Activated CD8-positive, alpha-beta T cell treated with anti-CD3 and anti-CD28 coated beads, Interleukin-2, amount 10 ng/mL, durations not matched to agents 7 days and 5 days (primary cell): Measurements from ENCODE around the gene COQ2. TPM values are rescaled to one million over a fixed set of nuclear protein-coding genes. Genes with fewer than 3 reads are reported as not detected.
"Not testable (repeated sequence)": the region's sequence is repeated elsewhere in the genome, so short reads cannot be mapped to it uniquely, and the experiment has no call there.

Experiments
- ATAC-seq: fragments of 150-1000 bp; cut with Tn5 transposase; one replicate; pipeline ENCODE4 v1.10.0; 2021; ENCODE audit warnings: moderate library complexity
- CTCF ChIA-PET: fragments of 350-600 bp; sonication (Branson Sonifier 250); formaldehyde crosslinking; loops from one replicate; lab custom pipeline; 2021; ENCODE audit warnings: antibody characterized with exemption; lab: Charles Lee
- POLR2A ChIA-PET: fragments of 350-600 bp; sonication (Branson Sonifier 250); formaldehyde crosslinking; loops from one replicate; lab custom pipeline; 2021; ENCODE audit warnings: antibody characterized with exemption; lab: Charles Lee
- DNase-seq: peaks from one replicate; pipeline ENCODE4 v3.0.0-alpha.2; 2020
- H3K27ac Mint-ChIP-seq: one replicate; pipeline ENCODE4 v1.8.0; 2021; ENCODE audit warnings: mild to moderate bottlenecking, mixed read lengths
- H3K27me3 Mint-ChIP-seq: one replicate; pipeline ENCODE4 v1.8.0; 2021; ENCODE audit warnings: low read depth, mixed read lengths
- H3K36me3 Mint-ChIP-seq: one replicate; pipeline ENCODE4 v1.8.0; 2021; ENCODE audit warnings: low read depth, mixed read lengths
- H3K4me1 Mint-ChIP-seq: one replicate; pipeline ENCODE4 v1.8.0; 2021; ENCODE audit warnings: low read depth, mixed read lengths
- H3K4me3 Mint-ChIP-seq: one replicate; pipeline ENCODE4 v1.8.0; 2021; ENCODE audit warnings: mild to moderate bottlenecking, mixed read lengths
- H3K9me3 Mint-ChIP-seq: one replicate; pipeline ENCODE4 v1.8.0; 2022; ENCODE audit warnings: mixed read lengths; ENCODE audit not compliant: insufficient read depth
- total RNA-seq, 2 experiments: library from RNA; stranded (reverse); gene quantifications; one replicate each; pipeline ENCODE4 v1.2.3, GENCODE V29; 2021

The COQ2 gene
- total RNA-seq, 2 experiments from 2014 or later, result 21.3 to 21.9 TPM

DNA sequence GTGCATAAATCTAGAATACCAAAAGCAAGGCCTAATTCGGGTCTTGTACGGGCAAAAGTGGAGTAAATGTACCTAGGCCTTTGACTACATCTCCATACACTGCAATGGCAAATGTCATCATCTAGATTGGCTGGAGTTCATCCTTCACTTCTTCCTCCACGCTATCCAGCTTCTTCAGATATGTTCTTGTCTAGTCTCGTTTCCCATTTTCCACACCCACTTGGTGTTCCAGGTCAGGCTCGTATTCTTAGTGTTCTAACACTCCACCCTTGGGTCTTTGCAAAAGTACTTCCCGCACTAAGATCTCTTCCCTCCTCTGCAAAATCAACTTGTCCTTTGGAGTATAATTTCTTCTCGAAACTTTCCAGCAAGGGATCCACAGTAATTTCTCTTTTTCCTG, 1.4 kb downstream of the COQ2 start:
- H3K9me3 Mint-ChIP-seq, result no peaks in the 10 kb centered on the region
- no peaks in the 10 kb centered on the region for H3K27me3 Mint-ChIP-seq
- no peak overlapping the region for H3K27ac Mint-ChIP-seq
- no peak for DNase-seq
- ChIA-PET CTCF (interaction anchor here (0.7 to 6.5 kb wide), 29 partner anchors 10 to 484 kb away, joined by 3 to 82 read pairs (median 6); partner anchors contain the start of genes COPS4, LIN54, PLAC8 and SCD5), POLR2A (interaction anchor here (0.9 to 2.0 kb wide), 7 partner anchors 10 to 248 kb away, joined by 3 to 13 read pairs (median 5); partner anchors contain the start of genes COPS4, HELQ, HPSE and MRPS18C)
- H3K4me3 Mint-ChIP-seq, result peak overlapping the region; percentile 83
- ATAC-seq, result no peak
- H3K4me1 Mint-ChIP-seq, result peaks cover 49% of the 10 kb centered on the region
- peaks cover 13% of the 10 kb centered on the region for H3K36me3 Mint-ChIP-seq

DNA sequence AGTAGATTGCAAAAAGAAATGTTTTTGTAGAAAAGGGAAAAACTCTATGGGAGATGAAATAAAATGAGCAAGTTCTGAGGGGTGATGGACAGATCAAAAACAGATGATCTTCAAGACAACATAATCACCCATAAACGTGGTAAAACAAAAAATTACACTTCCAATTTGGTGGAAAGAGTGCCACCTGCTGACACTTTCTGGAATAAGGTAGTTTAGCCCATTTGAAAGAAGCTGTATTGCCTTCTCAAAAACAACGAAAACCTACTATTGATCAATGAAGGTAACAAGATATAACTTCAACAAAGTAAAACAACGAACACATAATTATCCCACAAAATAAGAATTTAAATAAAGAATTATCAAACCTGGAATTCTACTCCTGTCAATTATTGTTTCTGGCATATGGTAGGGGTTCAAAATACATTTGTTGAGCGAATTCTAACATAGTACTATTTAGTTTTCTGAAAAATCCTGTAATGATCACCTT, 2.5 kb downstream of the COQ2 start:
- peak; percentile 84 for DNase-seq
- Mint-ChIP-seq H3K36me3 (peaks cover 20% of the 10 kb centered on the region), H3K4me1 (peaks cover 52% of the 10 kb centered on the region), H3K27ac (no peak overlapping the region), H3K9me3 (no peaks in the 10 kb centered on the region), H3K4me3 (peak overlapping the region; percentile 15), H3K27me3 (no peaks in the 10 kb centered on the region)
- POLR2A ChIA-PET, result interaction anchor here (0.6 to 2.0 kb wide), 2 partner anchors 29 to 247 kb away, joined by 5 to 8 read pairs; partner anchors contain the start of gene COPS4
- CTCF ChIA-PET, result interaction anchor here (0.6 to 6.5 kb wide), 36 partner anchors 10 to 386 kb away, joined by 3 to 82 read pairs (median 4); partner anchors contain the start of genes COPS4, HELQ, HPSE and PLAC8
- ATAC-seq, result no peak

DNA sequence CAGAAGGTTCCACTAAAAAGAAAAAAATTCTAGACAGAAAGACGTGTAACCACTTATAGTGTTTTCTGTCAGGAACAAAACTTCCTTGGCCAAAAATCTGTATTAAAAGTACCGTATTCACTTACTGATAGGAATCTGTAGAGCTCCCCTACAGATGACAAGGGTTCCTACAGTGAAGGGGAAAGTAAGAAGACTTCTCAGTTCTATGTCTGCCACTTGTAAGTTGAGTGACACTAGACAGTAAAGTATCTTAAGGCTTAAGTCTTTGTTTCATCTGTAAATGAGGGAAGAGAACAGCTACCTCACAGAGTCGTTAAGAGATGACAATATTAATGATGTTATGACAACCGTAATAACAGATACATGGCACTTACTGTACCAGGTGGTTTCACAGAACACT, 3.3 kb downstream of the COQ2 start:
- Mint-ChIP-seq H3K27ac (no peak overlapping the region), H3K9me3 (no peaks in the 10 kb centered on the region), H3K36me3 (peaks cover 27% of the 10 kb centered on the region), H3K4me1 (peaks cover 58% of the 10 kb centered on the region), H3K27me3 (no peaks in the 10 kb centered on the region), H3K4me3 (no peak overlapping the region)
- ChIA-PET POLR2A (no interaction called here), CTCF (interaction anchor here (0.6 to 6.5 kb wide), 33 partner anchors 9 to 439 kb away, joined by 3 to 82 read pairs (median 5); partner anchors contain the start of genes COPS4 and PLAC8)
- ATAC-seq (no peak), DNase-seq (no peak)

DNA sequence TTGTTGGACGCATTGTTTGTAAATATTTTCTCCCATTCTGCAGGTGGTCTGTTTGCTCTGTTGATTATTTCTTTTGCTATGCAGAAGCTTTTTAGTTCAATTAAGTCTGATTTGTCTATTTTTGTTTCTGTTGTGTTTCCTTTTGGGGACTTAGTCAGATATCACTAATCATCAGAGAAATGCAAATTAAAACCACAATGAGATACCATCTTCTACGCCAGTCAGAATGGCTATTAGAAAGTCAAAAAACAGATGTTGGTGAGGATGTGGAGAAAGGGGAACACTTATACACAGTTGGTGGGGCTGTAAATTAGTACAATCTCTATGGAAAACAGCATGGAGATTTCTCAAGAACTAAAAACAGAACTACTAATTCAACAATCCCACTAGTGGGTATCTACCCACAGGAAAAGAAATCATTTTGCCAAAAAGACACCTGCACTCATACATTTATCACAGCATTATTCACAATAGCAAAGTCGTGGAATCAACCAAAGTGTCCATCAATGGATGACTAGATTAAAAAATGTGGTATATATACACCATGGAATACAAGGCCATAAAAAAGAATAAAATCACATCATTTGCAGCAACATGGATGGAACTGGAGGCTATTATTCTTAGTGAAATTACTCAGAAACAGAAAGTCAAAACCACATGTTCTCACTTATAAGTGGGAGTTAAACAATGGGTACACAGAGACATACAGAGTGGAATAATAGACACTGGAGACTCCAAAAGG, 8.1 kb downstream of the COQ2 start:
- CTCF ChIA-PET, result interaction anchor here (0.9 to 1.4 kb wide), 4 partner anchors 8 to 202 kb away, joined by 3 to 4 read pairs (median 3); partner anchors contain the start of gene COQ2
- no peaks in the 10 kb centered on the region for H3K9me3 Mint-ChIP-seq
- no peak overlapping the region for H3K4me3 Mint-ChIP-seq
- no peak for ATAC-seq
- H3K27ac Mint-ChIP-seq, result no peak overlapping the region
- H3K36me3 Mint-ChIP-seq, result peaks cover 52% of the 10 kb centered on the region
- POLR2A ChIA-PET, result interaction anchor here (0.6 to 1.2 kb wide), 2 partner anchors 8 to 478 kb away, joined by 3 to 4 read pairs; partner anchors contain the start of gene COQ2
- DNase-seq, result no peak
- H3K27me3 Mint-ChIP-seq, result no peaks in the 10 kb centered on the region
- peaks cover 25% of the 10 kb centered on the region for H3K4me1 Mint-ChIP-seq

DNA sequence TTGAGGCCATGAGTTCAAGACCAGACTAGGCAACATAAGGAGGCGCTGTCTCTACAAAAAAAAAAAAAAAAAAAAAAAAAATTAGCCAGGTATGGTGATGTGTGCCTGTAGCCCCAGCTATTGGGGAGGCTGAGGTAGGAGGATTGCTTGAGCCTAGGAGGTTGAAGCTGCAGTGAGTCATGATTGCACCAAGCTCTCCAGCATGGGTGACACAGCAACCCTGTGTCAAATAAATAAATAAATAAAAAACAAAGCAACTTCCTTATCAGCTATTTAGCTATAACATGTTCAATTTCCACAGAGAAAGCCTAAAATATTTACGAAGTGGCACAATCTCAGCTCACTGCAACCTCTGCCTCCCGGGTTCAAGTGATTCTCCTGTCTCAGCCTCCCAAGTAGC, 10.7 kb downstream of the COQ2 start:
- H3K27ac Mint-ChIP-seq, H3K9me3 Mint-ChIP-seq, H3K4me3 Mint-ChIP-seq, H3K27me3 Mint-ChIP-seq, POLR2A ChIA-PET, ATAC-seq, DNase-seq: not testable (repeated sequence)
- peaks cover 13% of the 10 kb centered on the region for H3K4me1 Mint-ChIP-seq
- CTCF ChIA-PET, result interaction anchor here (1.3 to 5.0 kb wide), 4 partner anchors 8 to 199 kb away, joined by 4 to 46 read pairs (median 4); partner anchors contain the start of gene COQ2
- peaks cover 59% of the 10 kb centered on the region for H3K36me3 Mint-ChIP-seq

DNA sequence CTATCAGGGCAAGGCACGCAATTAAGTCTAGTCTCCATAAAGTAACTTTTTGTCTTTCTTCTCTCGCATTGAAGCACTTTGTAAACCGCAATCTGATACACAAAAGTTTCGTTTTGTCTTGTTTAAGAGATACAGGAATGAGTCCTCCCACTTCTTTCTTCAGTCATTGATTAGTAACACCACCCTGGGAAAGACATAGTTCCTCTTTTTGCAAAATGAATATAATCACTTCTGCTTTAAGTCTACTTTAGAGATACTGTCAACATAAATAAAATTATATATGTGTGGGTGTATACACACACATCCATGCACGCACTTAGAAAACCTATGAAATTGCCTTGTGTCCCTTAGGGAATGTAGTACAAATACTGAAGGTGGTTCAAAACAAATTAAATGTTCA, 11.7 kb downstream of the COQ2 start:
- Mint-ChIP-seq H3K27me3 (no peaks in the 10 kb centered on the region), H3K9me3 (no peaks in the 10 kb centered on the region), H3K36me3 (peaks cover 58% of the 10 kb centered on the region), H3K4me3 (no peak overlapping the region), H3K4me1 (peaks cover 20% of the 10 kb centered on the region), H3K27ac (no peak overlapping the region)
- POLR2A ChIA-PET, result interaction anchor here (0.7 to 1.0 kb wide), 2 partner anchors 11 to 12 kb away, joined by 3 read pairs; partner anchors contain the start of gene COQ2
- DNase-seq (no peak), ATAC-seq (no peak)
- CTCF ChIA-PET, result interaction anchor here (1.0 to 5.0 kb wide), 6 partner anchors 10 to 198 kb away, joined by 3 to 46 read pairs (median 4); partner anchors contain the start of gene COQ2

DNA sequence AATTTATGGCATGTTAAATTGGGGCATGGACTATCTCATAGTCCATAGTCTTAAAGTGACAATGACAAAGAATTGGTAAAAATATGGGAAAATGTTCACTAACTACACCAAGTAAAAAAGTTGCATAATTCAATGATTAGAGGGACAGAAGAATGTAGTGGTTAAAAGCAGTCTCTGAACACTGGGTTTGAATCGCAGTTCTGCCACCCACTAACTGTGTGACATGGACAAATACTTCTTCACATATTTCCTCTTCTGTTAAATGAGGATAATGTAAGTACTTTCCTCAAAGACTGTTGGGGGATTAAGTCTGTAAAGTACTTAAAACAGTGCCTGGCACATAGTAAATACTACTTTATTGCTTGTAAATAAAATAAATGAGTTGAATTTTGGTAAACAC, 15.3 kb downstream of the COQ2 start:
- Mint-ChIP-seq H3K36me3 (peaks cover 48% of the 10 kb centered on the region), H3K27me3 (no peaks in the 10 kb centered on the region), H3K9me3 (no peaks in the 10 kb centered on the region), H3K27ac (no peak overlapping the region), H3K4me3 (no peak overlapping the region), H3K4me1 (peaks cover 19% of the 10 kb centered on the region)
- DNase-seq (no peak), ATAC-seq (no peak)
- ChIA-PET POLR2A (no interaction called here), CTCF (no interaction called here)

DNA sequence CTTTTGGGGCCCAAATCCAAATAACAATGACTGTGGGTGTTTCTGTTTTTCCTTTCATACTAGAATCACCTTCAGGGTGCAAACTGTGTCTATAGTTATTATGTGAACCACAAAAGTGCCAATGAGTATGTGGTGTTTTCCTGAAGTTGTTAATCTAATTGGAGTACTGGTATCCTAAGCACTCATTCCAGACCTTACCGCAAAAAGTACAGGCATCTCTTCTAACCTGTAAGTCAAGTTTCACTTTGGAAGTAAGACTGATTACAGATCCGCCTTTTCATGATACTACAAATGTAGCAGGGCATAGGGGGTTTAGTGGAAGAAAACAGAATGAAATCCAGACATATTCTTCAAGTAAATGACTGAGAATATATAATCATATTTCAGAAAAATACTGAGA, 16.1 kb downstream of the COQ2 start:
- peaks cover 19% of the 10 kb centered on the region for H3K4me1 Mint-ChIP-seq
- H3K4me3 Mint-ChIP-seq, result no peak overlapping the region
- peaks cover 46% of the 10 kb centered on the region for H3K36me3 Mint-ChIP-seq
- peak overlapping the region; percentile 23 for H3K27ac Mint-ChIP-seq
- POLR2A ChIA-PET, result interaction anchor here (1.1 kb wide), 1 partner anchor 16 kb away, joined by 4 read pairs; the partner anchor contains the start of gene COQ2
- no peaks in the 10 kb centered on the region for H3K27me3 Mint-ChIP-seq
- no peak for DNase-seq
- H3K9me3 Mint-ChIP-seq, result no peaks in the 10 kb centered on the region
- ATAC-seq, result no peak
- CTCF ChIA-PET, result interaction anchor here (0.6 to 3.6 kb wide), 7 partner anchors 12 to 711 kb away, joined by 3 to 40 read pairs (median 5); partner anchors contain the start of gene COQ2

DNA sequence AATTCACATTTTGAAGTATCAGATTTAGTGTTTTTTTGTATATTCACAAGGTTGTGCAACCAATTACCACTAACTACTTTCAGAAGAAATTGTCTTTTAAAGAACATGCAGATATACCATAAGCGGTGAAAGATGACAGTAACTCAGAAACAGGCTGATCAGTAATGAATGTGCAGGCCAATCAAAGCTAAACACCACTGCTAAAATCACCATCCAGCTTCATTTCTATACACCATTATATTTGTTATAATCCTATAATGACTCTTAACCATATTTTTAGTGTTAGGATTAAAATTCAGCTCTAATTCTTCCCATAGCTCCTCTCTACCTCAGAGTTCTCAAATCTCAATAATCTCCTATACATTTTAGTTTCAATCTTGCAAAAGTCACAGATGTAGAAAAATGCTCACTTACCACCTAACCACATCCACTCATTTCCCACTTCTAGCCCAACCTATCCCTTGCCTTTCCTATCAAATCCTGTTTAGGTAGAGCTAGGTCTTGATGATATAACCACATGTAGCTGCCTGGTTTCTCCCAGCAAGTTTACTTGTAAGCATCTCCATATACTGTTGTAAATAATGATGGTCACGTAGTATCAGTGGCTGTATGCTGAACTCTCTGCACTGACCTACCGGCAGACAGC, 16.6 kb downstream of the COQ2 start:
- Mint-ChIP-seq H3K36me3 (peaks cover 45% of the 10 kb centered on the region), H3K27ac (no peak overlapping the region), H3K4me1 (peaks cover 19% of the 10 kb centered on the region), H3K4me3 (no peak overlapping the region), H3K9me3 (no peaks in the 10 kb centered on the region), H3K27me3 (no peaks in the 10 kb centered on the region)
- DNase-seq (no peak), ATAC-seq (no peak)
- ChIA-PET CTCF (interaction anchor here (0.6 to 3.6 kb wide), 9 partner anchors 13 to 711 kb away, joined by 3 to 40 read pairs (median 5); partner anchors contain the start of gene COQ2), POLR2A (interaction anchor here (1.1 kb wide), 1 partner anchor 17 kb away, joined by 4 read pairs; the partner anchor contains the start of gene COQ2)

DNA sequence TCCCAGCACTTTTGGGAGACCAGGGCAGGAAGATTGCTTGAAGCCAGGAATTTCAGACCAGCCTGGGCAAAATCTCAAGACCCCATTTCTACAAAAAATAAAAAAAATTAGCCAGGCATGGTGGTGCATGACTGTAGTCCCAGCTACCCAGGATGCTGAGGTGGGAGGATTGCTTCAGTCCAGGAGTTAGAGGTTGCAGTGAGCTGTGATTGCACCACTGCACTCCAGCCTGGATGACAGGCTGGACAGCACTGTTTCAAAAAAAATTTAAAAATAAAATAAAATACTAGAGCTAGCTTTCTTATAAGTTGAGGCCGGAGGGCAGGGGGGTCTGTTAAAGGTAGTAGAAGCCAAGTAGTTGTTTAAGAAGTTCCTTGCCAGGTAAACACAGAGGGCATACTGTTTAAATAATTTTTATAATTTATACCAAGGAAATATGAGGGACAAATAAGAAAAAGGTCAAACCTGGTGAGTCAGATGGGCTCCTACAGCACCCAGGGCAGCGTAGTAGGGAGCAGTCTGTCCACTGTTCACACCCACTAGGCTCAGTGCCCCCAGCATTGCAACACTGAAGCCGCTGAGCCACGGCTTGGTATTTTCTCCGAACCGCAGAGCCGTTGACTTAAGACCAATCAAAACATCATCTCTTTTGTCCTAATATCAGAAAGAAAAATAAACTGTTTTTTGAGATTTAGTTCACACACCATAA, 17.3 kb downstream of the COQ2 start:
- POLR2A ChIA-PET, result interaction anchor here (0.6 to 1.3 kb wide), 5 partner anchors 13 to 232 kb away, joined by 3 to 5 read pairs (median 3); partner anchors contain the start of genes COPS4 and COQ2
- DNase-seq (no peak), ATAC-seq (no peak)
- Mint-ChIP-seq H3K27me3 (no peaks in the 10 kb centered on the region), H3K36me3 (peaks cover 43% of the 10 kb centered on the region), H3K27ac (no peak overlapping the region), H3K4me3 (no peak overlapping the region), H3K9me3 (no peaks in the 10 kb centered on the region), H3K4me1 (peaks cover 19% of the 10 kb centered on the region)
- CTCF ChIA-PET, result interaction anchor here (0.8 to 3.6 kb wide), 16 partner anchors 11 to 287 kb away, joined by 3 to 40 read pairs (median 4); partner anchors contain the start of genes COPS4 and COQ2
